ENCODE measurements around the gene SEC24B. TPM values are rescaled to one million over a fixed set of nuclear protein-coding genes. Genes with fewer than 3 reads are reported as not detected.

Gene SEC24B
- total and polyA plus RNA-seq, 2 experiments from 2014 or later = 17.2 to 28.3 TPM

- Histone ChIP-seq H3K79me2 (no peaks in the 10 kb centered on the region), H2AFZ (no peak overlapping the region), H3K36me3 (replicated peaks; ENCODE audit: insufficient read depth, low read depth) (no peaks in the 10 kb centered on the region), H3K27me3 (no peaks in the 10 kb centered on the region), H4K20me1 (ENCODE audit: insufficient read depth, poor library complexity, severe bottlenecking) (no peaks in the 10 kb centered on the region), H3K4me1 (ENCODE audit: insufficient read depth) (peaks cover 3% of the 10 kb centered on the region), H3K4me3 (no peak overlapping the region), H3K27ac (no peak overlapping the region), H3K9me2 (replicated peaks; ENCODE audit: insufficient read depth) (no peaks in the 10 kb centered on the region), H3K4me2 (no peak overlapping the region), H3K9me3 (ENCODE audit: low read depth) (no peaks in the 10 kb centered on the region)
- WGBS (ENCODE audit: low lambda C conversion rate, missing lambda C conversion rate) = 82% methylated on average over 4 of the region's 4 CpGs
- DNase-seq (ENCODE audit: low spot score) = no peak
- no peak for TF ChIP-seq CTCF (IDR thresholded peaks at IDR 0.05; ENCODE audit: poor library complexity)
- no peak for TF ChIP-seq EZH2phosphoT487 (IDR thresholded peaks at IDR 0.05; ENCODE audit: low read depth, severe bottlenecking, unreplicated experiment)
- TF ChIP-seq EZH2 (IDR thresholded peaks at IDR 0.05; ENCODE audit: borderline replicate concordance) = no peak
These were observed 154.6 kb downstream of the SEC24B start for GRCh38 chr4:109588176-109588575.

- H3K27ac ChIP-seq = no peak overlapping the region
- WGBS (ENCODE audit: low lambda C conversion rate, missing lambda C conversion rate) = 43% methylated on average over 2 of the region's 2 CpGs
- no peaks in the 10 kb centered on the region for H3K9me2 ChIP-seq (replicated peaks; ENCODE audit: insufficient read depth)
- H3K79me2 ChIP-seq = no peaks in the 10 kb centered on the region
- TF ChIP-seq EZH2phosphoT487 (IDR thresholded peaks at IDR 0.05; ENCODE audit: low read depth, severe bottlenecking, unreplicated experiment) (no peak), CTCF (IDR thresholded peaks at IDR 0.05; ENCODE audit: poor library complexity) (no peak), EZH2 (IDR thresholded peaks at IDR 0.05; ENCODE audit: borderline replicate concordance) (no peak)
- peak overlapping the region; percentile 40 for H2AFZ ChIP-seq
- no peaks in the 10 kb centered on the region for H3K9me3 ChIP-seq (ENCODE audit: low read depth)
- no peaks in the 10 kb centered on the region for H4K20me1 ChIP-seq (ENCODE audit: insufficient read depth, poor library complexity, severe bottlenecking)
- no peaks in the 10 kb centered on the region for H3K27me3 ChIP-seq
- peak overlapping the region; percentile 62 for H3K4me2 ChIP-seq
- peak; percentile 7 for DNase-seq (ENCODE audit: low spot score)
- no peaks in the 10 kb centered on the region for H3K36me3 ChIP-seq (replicated peaks; ENCODE audit: insufficient read depth, low read depth)
- no peak overlapping the region for H3K4me3 ChIP-seq
- peaks cover 3% of the 10 kb centered on the region for H3K4me1 ChIP-seq (ENCODE audit: insufficient read depth)
These were observed 155.5 kb downstream of the SEC24B start for GRCh38 chr4:109589119-109589518.

GRCh38 chr4:109589605-109590004 is 156.0 kb downstream of the SEC24B start:
- Histone ChIP-seq H3K4me2 (peak overlapping the region; percentile 62), H3K79me2 (no peaks in the 10 kb centered on the region), H3K27ac (no peak overlapping the region), H3K4me1 (ENCODE audit: insufficient read depth) (peaks cover 3% of the 10 kb centered on the region), H2AFZ (peak overlapping the region; percentile 40), H3K4me3 (no peak overlapping the region), H3K27me3 (no peaks in the 10 kb centered on the region), H3K9me2 (replicated peaks; ENCODE audit: insufficient read depth) (no peaks in the 10 kb centered on the region), H3K36me3 (replicated peaks; ENCODE audit: insufficient read depth, low read depth) (no peaks in the 10 kb centered on the region), H3K9me3 (ENCODE audit: low read depth) (no peaks in the 10 kb centered on the region), H4K20me1 (ENCODE audit: insufficient read depth, poor library complexity, severe bottlenecking) (no peaks in the 10 kb centered on the region)
- no peak for DNase-seq (ENCODE audit: low spot score)
- no peak for TF ChIP-seq EZH2phosphoT487 (IDR thresholded peaks at IDR 0.05; ENCODE audit: low read depth, severe bottlenecking, unreplicated experiment)
- TF ChIP-seq EZH2 (IDR thresholded peaks at IDR 0.05; ENCODE audit: borderline replicate concordance) = no peak
- no peak for TF ChIP-seq CTCF (IDR thresholded peaks at IDR 0.05; ENCODE audit: poor library complexity)
- WGBS (ENCODE audit: low lambda C conversion rate, missing lambda C conversion rate) = 33% methylated on average over 2 of the region's 2 CpGs

MicroRNAs encoded within 50 kb of the gene (microRNA counts, 767-probe panel; counts per million panel counts)
- microRNA hsa-miR-576-3p = not detected
- not detected for microRNA hsa-miR-576-5p

Small RNAs within 50 kb of the gene (microRNA-seq; reads per million reads assigned to microRNA genes)
- gene MIR576 = 14.3 reads per million, percentile 31 among the genes with 10 or more reads in this experiment

Small RNAs within 50 kb of the gene (small RNA-seq; reads per million reads assigned to genes)
- 1.2 reads per million, percentile 76 among the genes with 10 or more reads in this experiment for gene MIR576
- gene RN7SL55P = not detected

Other genes with a start within 250 kb of the SEC24B start
- gene COL25A1, start 131.2 kb upstream of the SEC24B start, total RNA-seq = 1.9 and 3.3 TPM in 2 replicates
- gene COL25A1, start 131.2 kb upstream of the SEC24B start, polyA plus RNA-seq = 0.28 and 0.95 TPM in 2 replicates
- gene MCUB, start 126.4 kb downstream of the SEC24B start, total RNA-seq = 6.2 and 6.9 TPM in 2 replicates
- 9.2 and 9.9 TPM in 2 replicates for gene MCUB, start 126.4 kb downstream of the SEC24B start, polyA plus RNA-seq

Measured in hepatocyte (in vitro differentiated cells).